OCI-LY1 (cell line): ENCODE data around the gene LRP1-AS.

Source experiments
- H2AFZ ChIP-seq: fragments of 200-600 bp; sonication (generic), shearing (Covaris generic); 2 replicates; pipeline ENCODE4 v1.6.0; 2014; ENCODE audit warnings: antibody characterized with exemption, mild to moderate bottlenecking, low read length
- H3F3A ChIP-seq: fragments of 200-600 bp; sonication (generic), shearing (Covaris generic); 2 replicates; pipeline ENCODE4 v1.6.0; 2014; ENCODE audit warnings: mild to moderate bottlenecking, antibody characterized with exemption, low read length, moderate library complexity; ENCODE audit not compliant: insufficient read depth
- H3K27ac ChIP-seq: fragments of 200-600 bp; sonication (generic); 2 replicates; pipeline ENCODE4 v1.5.1; 2014; ENCODE audit warnings: low read length, mixed run types, mild to moderate bottlenecking, low read depth; ENCODE audit not compliant: poor library complexity, severe bottlenecking
- H3K27me3 ChIP-seq: fragments of 200-600 bp; sonication (generic); 2 replicates; pipeline ENCODE4 v1.6.0; 2014; ENCODE audit warnings: antibody characterized with exemption, mild to moderate bottlenecking, low read length, moderate library complexity; ENCODE audit not compliant: insufficient read depth
- H3K36me3 ChIP-seq: fragments of 200-600 bp; sonication (generic); 2 replicates; pipeline ENCODE4 v1.6.1; 2014; ENCODE audit warnings: mild to moderate bottlenecking, antibody characterized with exemption, low read length, moderate library complexity, mixed read lengths; ENCODE audit not compliant: insufficient read depth
- H3K4me1 ChIP-seq: fragments of 200-600 bp; sonication (generic); 2 replicates; pipeline ENCODE4 v1.5.1; 2014; ENCODE audit warnings: mild to moderate bottlenecking, low read length, moderate library complexity; ENCODE audit not compliant: insufficient read depth, severe bottlenecking
- H3K4me2 ChIP-seq: fragments of 200-600 bp; sonication (generic), shearing (Covaris generic); 2 replicates; pipeline ENCODE4 v1.6.1; 2014; ENCODE audit warnings: low read length
- H3K4me3 ChIP-seq: fragments of 200-600 bp; sonication (generic); 2 replicates; pipeline ENCODE4 v1.5.1; 2014; ENCODE audit warnings: low read length, low read depth, mild to moderate bottlenecking, mixed read lengths; ENCODE audit not compliant: poor library complexity, severe bottlenecking
- H3K79me2 ChIP-seq: fragments of 200-600 bp; shearing (Covaris generic); 2 replicates; pipeline ENCODE4 v1.6.1; 2016; ENCODE audit warnings: mixed run types, low read length, mixed read lengths; ENCODE audit not compliant: insufficient read depth
- H3K9ac ChIP-seq: fragments of 200-600 bp; sonication (generic), shearing (Covaris generic); 2 replicates; pipeline ENCODE4 v1.6.1; 2014; ENCODE audit warnings: mild to moderate bottlenecking, low read length, mixed read lengths
- H3K9me2 ChIP-seq: fragments of 200-600 bp; sonication (generic), shearing (Covaris generic); 2 replicates; pipeline ENCODE4 v1.6.1; 2014; ENCODE audit warnings: low read depth, mild to moderate bottlenecking, low read length, mixed read lengths
- H3K9me3 ChIP-seq: fragments of 200-600 bp; shearing (Covaris generic); 2 replicates; pipeline ENCODE4 v1.6.1; 2014; ENCODE audit warnings: low read length, mixed read lengths
- H4K20me1 ChIP-seq: fragments of 200-600 bp; sonication (generic), shearing (Covaris generic); 2 replicates; pipeline ENCODE4 v1.6.0; 2016; ENCODE audit warnings: mild to moderate bottlenecking, low read length; ENCODE audit not compliant: insufficient read depth
- CTCF ChIP-seq: fragments of 200-600 bp; sonication (generic), shearing (Covaris generic); IDR thresholded peaks from 2 replicates; pipeline ENCODE4 v1.5.1; 2017; ENCODE audit warnings: mild to moderate bottlenecking, antibody characterized with exemption, low read length, moderate library complexity, mixed read lengths
- EZH2 ChIP-seq: fragments of 200-600 bp; sonication (generic), shearing (Covaris generic); IDR thresholded peaks from 2 replicates; pipeline ENCODE4 v1.8.0; 2017; ENCODE audit warnings: borderline replicate concordance, mixed run types, mild to moderate bottlenecking, antibody characterized with exemption, low read length, moderate library complexity, mixed read lengths

Gene LRP1-AS

DNA sequence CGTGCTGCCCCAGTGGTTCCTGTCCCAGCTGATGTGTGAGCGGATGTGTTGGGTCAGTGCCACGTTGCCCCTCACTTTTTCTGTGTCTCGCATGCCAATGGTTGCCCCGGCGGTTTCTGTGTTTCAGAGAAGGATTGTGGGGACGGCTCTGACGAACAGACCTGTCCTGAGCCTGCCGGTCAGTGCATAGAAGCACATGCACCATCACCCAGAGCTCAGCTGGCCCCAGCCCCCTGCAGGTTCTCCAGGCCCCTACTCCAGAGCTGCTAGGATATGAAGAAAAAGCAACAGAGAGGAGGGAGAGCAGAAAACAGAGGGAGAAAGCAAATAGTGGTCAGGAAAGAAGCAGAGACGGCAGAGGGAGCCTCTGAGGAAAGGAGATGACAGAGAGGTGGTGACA is 20.6 kb upstream of the LRP1-AS start:
- H3K4me3 ChIP-seq, result no peak overlapping the region
- H3K36me3 ChIP-seq, result no peaks in the 10 kb centered on the region
- no peak overlapping the region for H3K4me2 ChIP-seq
- peaks cover 8% of the 10 kb centered on the region; the same call in 1 of the 2 replicates for H3K27me3 ChIP-seq
- no peaks in the 10 kb centered on the region for H3K4me1 ChIP-seq
- H3K27ac ChIP-seq, result no peak overlapping the region
- no peaks in the 10 kb centered on the region for H4K20me1 ChIP-seq
- H2AFZ ChIP-seq, result no peak overlapping the region
- no peak for TF ChIP-seq EZH2
- 0 out of 2 replicates have a peak, but pooled peaks have one; percentile 5 for TF ChIP-seq CTCF
- H3F3A ChIP-seq, result no peaks in the 10 kb centered on the region
- H3K9me3 ChIP-seq, result no peaks in the 10 kb centered on the region
- H3K9ac ChIP-seq, result no peak overlapping the region
- no peaks in the 10 kb centered on the region for H3K79me2 ChIP-seq
- H3K9me2 ChIP-seq, result no peaks in the 10 kb centered on the region

- no peak overlapping the region for H3K4me2 ChIP-seq
- TF ChIP-seq EZH2 (no peak), CTCF (no peak)
- no peaks in the 10 kb centered on the region for H3K79me2 ChIP-seq
These were observed 19.6 kb upstream of the LRP1-AS start for GRCh38 chr12:57166971-57167371.

DNA sequence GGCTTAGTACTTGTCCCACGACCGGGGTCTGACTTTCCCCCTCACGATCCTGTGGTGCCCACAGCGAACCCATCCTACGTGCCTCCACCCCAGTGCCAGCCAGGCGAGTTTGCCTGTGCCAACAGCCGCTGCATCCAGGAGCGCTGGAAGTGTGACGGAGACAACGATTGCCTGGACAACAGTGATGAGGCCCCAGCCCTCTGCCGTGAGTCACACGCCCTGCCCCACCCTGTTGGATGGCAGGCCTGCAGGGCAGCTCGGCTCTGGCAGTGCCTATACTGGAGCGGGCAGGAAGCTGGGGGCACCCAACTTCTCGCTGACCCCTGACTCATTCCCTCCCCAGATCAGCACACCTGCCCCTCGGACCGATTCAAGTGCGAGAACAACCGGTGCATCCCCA is 18.3 kb upstream of the LRP1-AS start:
- Histone ChIP-seq H3F3A (no peaks in the 10 kb centered on the region), H3K9me2 (no peaks in the 10 kb centered on the region), H3K27ac (no peak overlapping the region), H2AFZ (no peak overlapping the region), H3K4me3 (no peak overlapping the region), H3K27me3 (peaks cover 4% of the 10 kb centered on the region; the same call in 1 of the 2 replicates), H3K79me2 (no peaks in the 10 kb centered on the region), H3K9me3 (no peaks in the 10 kb centered on the region), H3K9ac (no peak overlapping the region), H3K4me1 (no peaks in the 10 kb centered on the region), H3K4me2 (no peak overlapping the region), H3K36me3 (no peaks in the 10 kb centered on the region), H4K20me1 (no peaks in the 10 kb centered on the region)
- TF ChIP-seq EZH2 (no peak), CTCF (no peak)

More at GRCh38 chr12:57166971-57167371, 19.6 kb upstream of the LRP1-AS start:
- Histone ChIP-seq H3K4me3 (no peak overlapping the region), H3K27me3 (peaks cover 8% of the 10 kb centered on the region; the same call in 1 of the 2 replicates), H3K27ac (no peak overlapping the region), H3K36me3 (no peaks in the 10 kb centered on the region), H4K20me1 (no peaks in the 10 kb centered on the region), H3K9me2 (no peaks in the 10 kb centered on the region), H3K9me3 (no peaks in the 10 kb centered on the region), H3K4me1 (no peaks in the 10 kb centered on the region), H3F3A (no peaks in the 10 kb centered on the region), H2AFZ (no peak overlapping the region), H3K9ac (no peak overlapping the region)
